GM21529 (cell line): ENCODE measurements around the gene CDH13.

ENCODE experiments used
- ATAC-seq: cut with Tn5 transposase; IDR thresholded peaks from one replicate; pipeline ENCODE4 v1.9.1; 2021; ENCODE audit not compliant: unreplicated experiment

Gene CDH13

GRCh38 chr16:83145297-83145696 is 518.5 kb downstream of the CDH13 start:
- no peak for ATAC-seq

GRCh38 chr16:83147244-83147643 is 520.5 kb downstream of the CDH13 start:
- no peak for ATAC-seq

- ATAC-seq, result no peak
Observed at GRCh38 chr16:83158320-83158957, 531.7 kb downstream of the CDH13 start.

- no peak for ATAC-seq
Observed at GRCh38 chr16:83159049-83159448, 532.3 kb downstream of the CDH13 start.

GRCh38 chr16:83160287-83161020 is 533.7 kb downstream of the CDH13 start:
- no peak for ATAC-seq

- ATAC-seq, result no peak
Observed at GRCh38 chr16:83162791-83163190, 536.0 kb downstream of the CDH13 start.

GRCh38 chr16:83164816-83165215 is 538.0 kb downstream of the CDH13 start:
- no peak for ATAC-seq

GRCh38 chr16:83171396-83171795 is 544.6 kb downstream of the CDH13 start:
- no peak for ATAC-seq

- no peak for ATAC-seq
Observed at GRCh38 chr16:83174671-83175070, 547.9 kb downstream of the CDH13 start.

- no peak for ATAC-seq
Observed at GRCh38 chr16:83176802-83177201, 550.0 kb downstream of the CDH13 start.

GRCh38 chr16:83185902-83186301 is 559.1 kb downstream of the CDH13 start:
- ATAC-seq, result no peak

- ATAC-seq, result peak; percentile 53
Observed at GRCh38 chr16:83187405-83187804, 560.6 kb downstream of the CDH13 start.

- no peak for ATAC-seq
Observed at GRCh38 chr16:83196796-83197195, 570.0 kb downstream of the CDH13 start.

- ATAC-seq, result no peak
Observed at GRCh38 chr16:83197450-83197849, 570.7 kb downstream of the CDH13 start.

GRCh38 chr16:83198977-83199376 is 572.2 kb downstream of the CDH13 start:
- ATAC-seq, result no peak

GRCh38 chr16:83200005-83200779 is 573.4 kb downstream of the CDH13 start:
- no peak for ATAC-seq

GRCh38 chr16:83201748-83202147 is 575.0 kb downstream of the CDH13 start:
- no peak for ATAC-seq

- no peak for ATAC-seq
Observed at GRCh38 chr16:83205896-83206295, 579.1 kb downstream of the CDH13 start.

GRCh38 chr16:83206426-83206825 is 579.7 kb downstream of the CDH13 start:
- no peak for ATAC-seq

- ATAC-seq, result no peak
Observed at GRCh38 chr16:83211711-83212110, 584.9 kb downstream of the CDH13 start.

- ATAC-seq, result no peak
Observed at GRCh38 chr16:83212301-83212841, 585.6 kb downstream of the CDH13 start.

- no peak for ATAC-seq
Observed at GRCh38 chr16:83214671-83215070, 587.9 kb downstream of the CDH13 start.
